Measurements from ENCODE around the gene FUOM. TPM values are rescaled to one million over a fixed set of nuclear protein-coding genes. Genes with fewer than 3 reads are reported as not detected.

Gene FUOM
- total and polyA plus RNA-seq, 9 of the 15 experiments (the other 6 are each of a cell fraction or from before 2014, with no cell fraction given): 1.8 to 96.1 (median 27.0) TPM

DNA sequence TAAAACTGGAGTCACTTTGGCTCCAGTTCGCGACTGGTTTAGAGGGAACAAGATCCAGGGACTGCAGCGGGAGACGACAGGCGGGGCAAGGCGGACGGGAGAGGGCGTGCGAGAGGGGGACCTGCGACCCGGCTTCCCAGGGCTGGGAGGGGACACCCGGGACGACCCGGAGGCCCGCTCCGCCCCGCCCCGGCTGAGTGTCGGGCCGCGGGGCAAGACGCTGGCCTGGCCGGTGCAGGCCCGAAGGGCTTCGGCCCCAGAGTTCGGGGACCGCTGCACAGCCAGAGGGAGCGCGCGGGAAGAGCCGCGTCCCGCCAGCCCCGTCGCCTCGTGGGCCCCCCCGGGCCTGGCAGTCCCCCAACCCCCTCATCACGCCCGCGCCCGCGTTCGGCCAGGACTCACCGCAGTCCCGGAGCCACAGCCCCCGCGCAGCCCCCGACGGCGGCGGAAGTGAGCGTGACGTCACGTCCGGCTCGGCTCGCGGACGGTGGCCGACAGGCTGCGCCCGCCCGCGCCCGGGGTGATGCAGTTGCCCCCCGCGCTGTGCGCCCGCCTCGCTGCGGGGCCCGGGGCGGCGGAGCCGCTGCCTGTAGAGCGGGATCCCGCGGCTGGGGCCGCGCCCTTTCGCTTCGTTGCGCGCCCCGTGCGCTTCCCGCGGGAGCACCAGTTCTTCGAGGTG, 49.3 kb downstream of the FUOM start, which contains the start of the genes TUBGCP2 and ZNF511 (continued):
- TF ChIP-seq, protein P1, sequence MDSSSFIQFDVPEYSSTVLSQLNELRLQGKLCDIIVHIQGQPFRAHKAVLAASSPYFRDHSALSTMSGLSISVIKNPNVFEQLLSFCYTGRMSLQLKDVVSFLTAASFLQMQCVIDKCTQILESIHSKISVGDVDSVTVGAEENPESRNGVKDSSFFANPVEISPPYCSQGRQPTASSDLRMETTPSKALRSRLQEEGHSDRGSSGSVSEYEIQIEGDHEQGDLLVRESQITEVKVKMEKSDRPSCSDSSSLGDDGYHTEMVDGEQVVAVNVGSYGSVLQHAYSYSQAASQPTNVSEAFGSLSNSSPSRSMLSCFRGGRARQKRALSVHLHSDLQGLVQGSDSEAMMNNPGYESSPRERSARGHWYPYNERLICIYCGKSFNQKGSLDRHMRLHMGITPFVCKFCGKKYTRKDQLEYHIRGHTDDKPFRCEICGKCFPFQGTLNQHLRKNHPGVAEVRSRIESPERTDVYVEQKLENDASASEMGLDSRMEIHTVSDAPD (CRISPR knock-in tag; IDR thresholded peaks at IDR 0.05): no peak
- TF ChIP-seq SMARCB1 (IDR thresholded peaks at IDR 0.05; ENCODE audit: insufficient read length, low read depth) (no peak), KDM5B (IDR thresholded peaks at IDR 0.05; ENCODE audit: insufficient replicate concordance, low read depth, low read length) (peak; percentile 60), ELF2 (CRISPR knock-in tag; IDR thresholded peaks at IDR 0.05) (no peak), ZNF224 (CRISPR knock-in tag; IDR thresholded peaks at IDR 0.05) (no peak), ZNF347 (CRISPR knock-in tag; IDR thresholded peaks at IDR 0.05; ENCODE audit: low read depth) (no peak), BACH1 (tag; IDR thresholded peaks at IDR 0.05) (no peak), RUNX1 (IDR thresholded peaks at IDR 0.05; ENCODE audit: low read depth) (no peak), ATF1 (CRISPR knock-in tag; IDR thresholded peaks at IDR 0.05) (0 out of 2 replicates have a peak, but pooled peaks have one; percentile 18), ATF1 (tag; IDR thresholded peaks at IDR 0.05) (peak; percentile 97), ZBTB1 (CRISPR knock-in tag; IDR thresholded peaks at IDR 0.05; ENCODE audit: borderline replicate concordance, low read depth) (peak; percentile 46; the same call in 1 of the 2 replicates), HNRNPL (IDR thresholded peaks at IDR 0.05; ENCODE audit: low read depth, low read length) (peak; percentile 20; the same call in 1 of the 2 replicates), POLR2AphosphoS2 (IDR thresholded peaks at IDR 0.05; ENCODE audit: low read length) (no peak), ZNF668 (CRISPR knock-in tag; IDR thresholded peaks at IDR 0.05) (no peak), CBX5 (IDR thresholded peaks at IDR 0.05; ENCODE audit: borderline replicate concordance, low read depth) (no peak), SRSF7 (optimal IDR thresholded peaks at IDR 0.05; ENCODE audit: low read depth, low read length) (no peak), KDM4B (IDR thresholded peaks at IDR 0.05; ENCODE audit: borderline replicate concordance in 2 of 2, low read depth in 1 of 2) (0 out of 4 replicates have a peak, but pooled peaks of 1 of the 2 experiments have one; percentile 2), ZBTB17 (CRISPR knock-in tag; IDR thresholded peaks at IDR 0.05) (no peak)
- TF ChIP-seq, protein P2, sequence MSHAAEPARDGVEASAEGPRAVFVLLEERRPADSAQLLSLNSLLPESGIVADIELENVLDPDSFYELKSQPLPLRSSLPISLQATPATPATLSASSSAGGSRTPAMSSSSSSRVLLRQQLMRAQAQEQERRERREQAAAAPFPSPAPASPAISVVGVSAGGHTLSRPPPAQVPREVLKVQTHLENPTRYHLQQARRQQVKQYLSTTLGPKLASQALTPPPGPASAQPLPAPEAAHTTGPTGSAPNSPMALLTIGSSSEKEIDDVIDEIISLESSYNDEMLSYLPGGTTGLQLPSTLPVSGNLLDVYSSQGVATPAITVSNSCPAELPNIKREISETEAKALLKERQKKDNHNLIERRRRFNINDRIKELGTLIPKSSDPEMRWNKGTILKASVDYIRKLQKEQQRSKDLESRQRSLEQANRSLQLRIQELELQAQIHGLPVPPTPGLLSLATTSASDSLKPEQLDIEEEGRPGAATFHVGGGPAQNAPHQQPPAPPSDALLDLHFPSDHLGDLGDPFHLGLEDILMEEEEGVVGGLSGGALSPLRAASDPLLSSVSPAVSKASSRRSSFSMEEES (CRISPR knock-in tag; IDR thresholded peaks at IDR 0.05): no peak
- TF ChIP-seq, protein P3, sequence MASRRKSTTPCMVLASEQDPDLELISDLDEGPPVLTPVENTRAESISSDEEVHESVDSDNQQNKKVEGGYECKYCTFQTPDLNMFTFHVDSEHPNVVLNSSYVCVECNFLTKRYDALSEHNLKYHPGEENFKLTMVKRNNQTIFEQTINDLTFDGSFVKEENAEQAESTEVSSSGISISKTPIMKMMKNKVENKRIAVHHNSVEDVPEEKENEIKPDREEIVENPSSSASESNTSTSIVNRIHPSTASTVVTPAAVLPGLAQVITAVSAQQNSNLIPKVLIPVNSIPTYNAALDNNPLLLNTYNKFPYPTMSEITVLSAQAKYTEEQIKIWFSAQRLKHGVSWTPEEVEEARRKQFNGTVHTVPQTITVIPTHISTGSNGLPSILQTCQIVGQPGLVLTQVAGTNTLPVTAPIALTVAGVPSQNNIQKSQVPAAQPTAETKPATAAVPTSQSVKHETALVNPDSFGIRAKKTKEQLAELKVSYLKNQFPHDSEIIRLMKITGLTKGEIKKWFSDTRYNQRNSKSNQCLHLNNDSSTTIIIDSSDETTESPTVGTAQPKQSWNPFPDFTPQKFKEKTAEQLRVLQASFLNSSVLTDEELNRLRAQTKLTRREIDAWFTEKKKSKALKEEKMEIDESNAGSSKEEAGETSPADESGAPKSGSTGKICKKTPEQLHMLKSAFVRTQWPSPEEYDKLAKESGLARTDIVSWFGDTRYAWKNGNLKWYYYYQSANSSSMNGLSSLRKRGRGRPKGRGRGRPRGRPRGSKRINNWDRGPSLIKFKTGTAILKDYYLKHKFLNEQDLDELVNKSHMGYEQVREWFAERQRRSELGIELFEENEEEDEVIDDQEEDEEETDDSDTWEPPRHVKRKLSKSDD (conservative IDR thresholded peaks at IDR 0.05; ENCODE audit: low read length): no peak
- TF ChIP-seq, protein P4, sequence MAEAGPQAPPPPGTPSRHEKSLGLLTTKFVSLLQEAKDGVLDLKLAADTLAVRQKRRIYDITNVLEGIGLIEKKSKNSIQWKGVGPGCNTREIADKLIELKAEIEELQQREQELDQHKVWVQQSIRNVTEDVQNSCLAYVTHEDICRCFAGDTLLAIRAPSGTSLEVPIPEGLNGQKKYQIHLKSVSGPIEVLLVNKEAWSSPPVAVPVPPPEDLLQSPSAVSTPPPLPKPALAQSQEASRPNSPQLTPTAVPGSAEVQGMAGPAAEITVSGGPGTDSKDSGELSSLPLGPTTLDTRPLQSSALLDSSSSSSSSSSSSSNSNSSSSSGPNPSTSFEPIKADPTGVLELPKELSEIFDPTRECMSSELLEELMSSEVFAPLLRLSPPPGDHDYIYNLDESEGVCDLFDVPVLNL (CRISPR knock-in tag; IDR thresholded peaks at IDR 0.05; ENCODE audit: low read depth): no peak
- TF ChIP-seq, protein P5, sequence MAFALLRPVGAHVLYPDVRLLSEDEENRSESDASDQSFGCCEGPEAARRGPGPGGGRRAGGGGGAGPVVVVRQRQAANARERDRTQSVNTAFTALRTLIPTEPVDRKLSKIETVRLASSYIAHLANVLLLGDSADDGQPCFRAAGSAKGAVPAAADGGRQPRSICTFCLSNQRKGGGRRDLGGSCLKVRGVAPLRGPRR (CRISPR knock-in tag; IDR thresholded peaks at IDR 0.05): no peak

Data from K562 (cell line).